ENCODE data around the gene INPP5A.

INPP5A gene

GRCh38 chr10:132528064-132528691 is 9.4 kb upstream of the INPP5A start:
- H3K27me3 ChIP-seq (ENCODE audit: control insufficient read depth in 2 of 2, insufficient read depth in 2 of 2, low read length in 2 of 2), result peaks cover 10 to 13% of the 10 kb centered on the region in 2 donors
- H3K27ac ChIP-seq (ENCODE audit: low read depth in 2 of 2, low read length in 2 of 2), result no peak overlapping the region
- H3K4me1 ChIP-seq (ENCODE audit: control insufficient read depth in 2 of 2, insufficient read depth in 2 of 2, low read length in 2 of 2), result peaks cover 0 to 5% of the 10 kb centered on the region in 2 donors
- no peaks in the 10 kb centered on the region for H3K36me3 ChIP-seq (ENCODE audit: control insufficient read depth in 2 of 2, insufficient read depth in 2 of 2, low read length in 2 of 2)
- H3K4me3 ChIP-seq (ENCODE audit: low read length in 2 of 2), result no peak overlapping the region
- no peak overlapping the region for H3K9ac ChIP-seq (ENCODE audit: low read depth in 1 of 2, low read length in 2 of 2)
- H3K9me3 ChIP-seq (ENCODE audit: control insufficient read depth in 2 of 2, low read length in 2 of 2), result no peaks in the 10 kb centered on the region

GRCh38 chr10:132532179-132532578 is 5.4 kb upstream of the INPP5A start:
- Histone ChIP-seq H3K4me1 (ENCODE audit: control insufficient read depth in 2 of 2, insufficient read depth in 2 of 2, low read length in 2 of 2) (peaks cover 9 to 14% of the 10 kb centered on the region in 2 donors), H3K27me3 (ENCODE audit: control insufficient read depth in 2 of 2, insufficient read depth in 2 of 2, low read length in 2 of 2) (peaks cover 10% of the 10 kb centered on the region in 2 donors), H3K9me3 (ENCODE audit: control insufficient read depth in 2 of 2, low read length in 2 of 2) (no peaks in the 10 kb centered on the region), H3K9ac (ENCODE audit: low read depth in 1 of 2, low read length in 2 of 2) (no peak overlapping the region), H3K4me3 (ENCODE audit: low read length in 2 of 2) (no peak overlapping the region), H3K27ac (ENCODE audit: low read depth in 2 of 2, low read length in 2 of 2) (no peak overlapping the region), H3K36me3 (ENCODE audit: control insufficient read depth in 2 of 2, insufficient read depth in 2 of 2, low read length in 2 of 2) (no peaks in the 10 kb centered on the region)

GRCh38 chr10:132532749-132533560 is 4.6 kb upstream of the INPP5A start:
- Histone ChIP-seq H3K4me3 (ENCODE audit: low read length in 2 of 2) (no peak overlapping the region), H3K4me1 (ENCODE audit: control insufficient read depth in 2 of 2, insufficient read depth in 2 of 2, low read length in 2 of 2) (peaks cover 9 to 14% of the 10 kb centered on the region in 2 donors), H3K36me3 (ENCODE audit: control insufficient read depth in 2 of 2, insufficient read depth in 2 of 2, low read length in 2 of 2) (no peaks in the 10 kb centered on the region), H3K9ac (ENCODE audit: low read depth in 1 of 2, low read length in 2 of 2) (no peak overlapping the region), H3K9me3 (ENCODE audit: control insufficient read depth in 2 of 2, low read length in 2 of 2) (no peaks in the 10 kb centered on the region), H3K27ac (ENCODE audit: low read depth in 2 of 2, low read length in 2 of 2) (no peak overlapping the region), H3K27me3 (ENCODE audit: control insufficient read depth in 2 of 2, insufficient read depth in 2 of 2, low read length in 2 of 2) (peaks cover 4 to 10% of the 10 kb centered on the region in 2 donors)

- no peak overlapping the region for H3K27ac ChIP-seq (ENCODE audit: low read depth in 2 of 2, low read length in 2 of 2)
- H3K9ac ChIP-seq (ENCODE audit: low read depth in 1 of 2, low read length in 2 of 2), result no peak overlapping the region
- no peaks in the 10 kb centered on the region for H3K36me3 ChIP-seq (ENCODE audit: control insufficient read depth in 2 of 2, insufficient read depth in 2 of 2, low read length in 2 of 2)
- H3K27me3 ChIP-seq (ENCODE audit: control insufficient read depth in 2 of 2, insufficient read depth in 2 of 2, low read length in 2 of 2), result peaks cover 3 to 7% of the 10 kb centered on the region in 2 donors
- no peaks in the 10 kb centered on the region for H3K9me3 ChIP-seq (ENCODE audit: control insufficient read depth in 2 of 2, low read length in 2 of 2)
- H3K4me1 ChIP-seq (ENCODE audit: control insufficient read depth in 2 of 2, insufficient read depth in 2 of 2, low read length in 2 of 2), result peaks cover 15 to 19% of the 10 kb centered on the region in 2 donors
- no peak overlapping the region for H3K4me3 ChIP-seq (ENCODE audit: low read length in 2 of 2)
These were observed 3.9 kb upstream of the INPP5A start for GRCh38 chr10:132533571-132534260.

GRCh38 chr10:132534391-132535064 is 3.1 kb upstream of the INPP5A start:
- no peak overlapping the region for H3K9ac ChIP-seq (ENCODE audit: low read depth in 1 of 2, low read length in 2 of 2)
- no peaks in the 10 kb centered on the region for H3K9me3 ChIP-seq (ENCODE audit: control insufficient read depth in 2 of 2, low read length in 2 of 2)
- H3K4me1 ChIP-seq (ENCODE audit: control insufficient read depth in 2 of 2, insufficient read depth in 2 of 2, low read length in 2 of 2), result peaks cover 21 to 27% of the 10 kb centered on the region in 2 donors
- H3K27me3 ChIP-seq (ENCODE audit: control insufficient read depth in 2 of 2, insufficient read depth in 2 of 2, low read length in 2 of 2), result peaks cover under 1 to 5% of the 10 kb centered on the region in 2 donors
- H3K27ac ChIP-seq (ENCODE audit: low read depth in 2 of 2, low read length in 2 of 2), result no peak overlapping the region
- H3K4me3 ChIP-seq (ENCODE audit: low read length in 2 of 2), result no peak overlapping the region
- H3K36me3 ChIP-seq (ENCODE audit: control insufficient read depth in 2 of 2, insufficient read depth in 2 of 2, low read length in 2 of 2), result no peaks in the 10 kb centered on the region

GRCh38 chr10:132535065-132535651 is 2.4 kb upstream of the INPP5A start:
- Histone ChIP-seq H3K27me3 (ENCODE audit: control insufficient read depth in 2 of 2, insufficient read depth in 2 of 2, low read length in 2 of 2) (peaks cover 0 to under 1% of the 10 kb centered on the region in 2 donors), H3K9ac (ENCODE audit: low read depth in 1 of 2, low read length in 2 of 2) (no peak overlapping the region), H3K27ac (ENCODE audit: low read depth in 2 of 2, low read length in 2 of 2) (no peak overlapping the region)

GRCh38 chr10:132536241-132536876 is 1.2 kb upstream of the INPP5A start:
- H3K9me3 ChIP-seq (ENCODE audit: control insufficient read depth in 2 of 2, low read length in 2 of 2), result no peaks in the 10 kb centered on the region
- peak overlapping the region; percentile 63 to 84 for H3K9ac ChIP-seq (ENCODE audit: low read depth in 1 of 2, low read length in 2 of 2)
- H3K4me3 ChIP-seq (ENCODE audit: low read length in 2 of 2), result peak overlapping the region; percentile 68 to 70
- H3K27me3 ChIP-seq (ENCODE audit: control insufficient read depth in 2 of 2, insufficient read depth in 2 of 2, low read length in 2 of 2), result no peaks in the 10 kb centered on the region
- peaks cover 32 to 38% of the 10 kb centered on the region in 2 donors for H3K4me1 ChIP-seq (ENCODE audit: control insufficient read depth in 2 of 2, insufficient read depth in 2 of 2, low read length in 2 of 2)
- H3K27ac ChIP-seq (ENCODE audit: low read depth in 2 of 2, low read length in 2 of 2), result peak overlapping the region; percentile 76 to 78
- no peaks in the 10 kb centered on the region for H3K36me3 ChIP-seq (ENCODE audit: control insufficient read depth in 2 of 2, insufficient read depth in 2 of 2, low read length in 2 of 2)

More at GRCh38 chr10:132535065-132535651, 2.4 kb upstream of the INPP5A start:
- H3K4me3 ChIP-seq (ENCODE audit: low read length in 2 of 2), result no peak overlapping the region
- no peaks in the 10 kb centered on the region for H3K36me3 ChIP-seq (ENCODE audit: control insufficient read depth in 2 of 2, insufficient read depth in 2 of 2, low read length in 2 of 2)
- H3K9me3 ChIP-seq (ENCODE audit: control insufficient read depth in 2 of 2, low read length in 2 of 2), result no peaks in the 10 kb centered on the region
- H3K4me1 ChIP-seq (ENCODE audit: control insufficient read depth in 2 of 2, insufficient read depth in 2 of 2, low read length in 2 of 2), result peaks cover 25 to 29% of the 10 kb centered on the region in 2 donors

- Histone ChIP-seq H3K9me3 (ENCODE audit: control insufficient read depth in 2 of 2, low read length in 2 of 2) (no peaks in the 10 kb centered on the region), H3K27ac (ENCODE audit: low read depth in 2 of 2, low read length in 2 of 2) (peak overlapping the region; percentile 76 to 78), H3K27me3 (ENCODE audit: control insufficient read depth in 2 of 2, insufficient read depth in 2 of 2, low read length in 2 of 2) (no peaks in the 10 kb centered on the region), H3K36me3 (ENCODE audit: control insufficient read depth in 2 of 2, insufficient read depth in 2 of 2, low read length in 2 of 2) (no peaks in the 10 kb centered on the region), H3K4me3 (ENCODE audit: low read length in 2 of 2) (peak overlapping the region; percentile 68 to 70), H3K4me1 (ENCODE audit: control insufficient read depth in 2 of 2, insufficient read depth in 2 of 2, low read length in 2 of 2) (peaks cover 32 to 38% of the 10 kb centered on the region in 2 donors), H3K9ac (ENCODE audit: low read depth in 1 of 2, low read length in 2 of 2) (peak overlapping the region; percentile 63 to 84)
These were observed 507 bp upstream of the INPP5A start for GRCh38 chr10:132536877-132537683.
